Colonic mucosa (tissue), 4 donors: ENCODE measurements around the gene TBC1D5. TPM values are rescaled to one million over a fixed set of nuclear protein-coding genes. Genes with fewer than 3 reads are reported as not detected.

Source experiments
- DNase-seq: peaks from one replicate; pipeline ENCODE4 v3.0.0-alpha.2; 2020
- H3K27ac ChIP-seq: fragments of 200-600 bp; one replicate; pipeline ENCODE4 v1.8.0; 2021
- H3K27me3 ChIP-seq: fragments of 200-600 bp; one replicate; pipeline ENCODE4 v1.8.0; 2021
- H3K36me3 ChIP-seq: fragments of 200-600 bp; one replicate; pipeline ENCODE4 v1.8.0; 2021
- H3K4me1 ChIP-seq: fragments of 200-600 bp; one replicate; pipeline ENCODE4 v1.8.0; 2021; ENCODE audit warnings: mild to moderate bottlenecking
- H3K4me3 ChIP-seq: fragments of 200-600 bp; one replicate; pipeline ENCODE4 v1.8.0; 2021
- H3K9ac ChIP-seq, 2 donors: one replicate each; pipeline ENCODE4 v1.7.0; 2013; ENCODE audit warnings: control low read depth in 2 of 2, low read depth in 2 of 2, low read length in 2 of 2
- H3K9me3 ChIP-seq: fragments of 200-600 bp; one replicate; pipeline ENCODE4 v1.8.0; 2021
- intact Hi-C: fragments of 100-400 bp; cut with DNase I; formaldehyde crosslinking; loops from one replicate; pipeline ENCODE4 v1.14.1; 2022
- total RNA-seq, 2 donors: library from RNA; stranded (reverse); fragmentation: NEBNext Ultra II Directional in 1 of 2; extraction: Animal tissue kit (Norgen Biotek cat#: 25700) in 1 of 2; gene quantifications; one replicate each; pipeline ENCODE4 v1.2.1, GENCODE V29; 2021
- TF ChIP-seq, protein P1 (sequence below): fragments of 200-600 bp; IDR thresholded peaks from one replicate; pipeline ENCODE4 v1.8.0; 2022; ENCODE audit warnings: antibody characterized with exemption, mild to moderate bottlenecking
- donor health status: healthy.
- donor health status: DM: no; HTN: no; CAD: no.
- donor health status: DM: no; HTN: no; CAD: no.

The TBC1D5 gene
- total RNA-seq, 2 donors from 2014 or later, result 29.9 to 31.2 TPM

DNA sequence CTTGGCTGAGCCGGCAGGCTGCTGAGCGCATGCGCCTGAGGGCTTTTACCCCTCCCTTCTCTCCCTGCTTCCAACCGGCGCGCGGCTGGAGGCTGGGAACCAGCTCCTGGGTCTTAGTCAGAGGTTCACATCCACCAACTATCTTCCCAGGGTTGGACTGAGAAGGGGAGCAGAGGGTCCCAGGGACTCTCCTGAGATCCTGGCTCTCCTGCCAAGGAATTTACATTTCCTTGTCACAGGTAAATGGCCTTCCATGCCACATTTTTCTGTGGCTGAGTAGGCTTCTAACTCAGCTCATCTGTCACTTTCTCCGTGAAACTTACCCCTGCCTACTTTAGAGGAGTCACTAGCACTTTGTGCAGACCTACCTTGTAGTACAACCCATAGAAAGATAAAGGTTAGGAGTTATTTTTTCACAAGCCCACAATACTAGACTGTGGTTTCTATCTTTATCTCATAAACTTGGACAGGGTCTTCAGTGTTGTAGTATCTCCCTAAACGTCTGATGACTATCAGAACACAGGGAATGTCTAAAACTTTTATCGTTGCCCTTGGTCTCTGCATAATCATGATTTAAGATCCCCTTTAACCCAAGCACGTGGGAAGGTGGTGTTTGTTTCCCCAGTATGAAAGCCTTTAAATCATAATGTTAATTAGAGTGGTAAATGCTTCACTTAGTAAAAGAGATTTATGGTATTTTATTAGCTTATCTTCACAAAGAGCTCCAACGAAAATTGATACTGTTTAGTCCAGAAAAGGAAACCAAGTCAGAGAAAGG, 638 bp upstream of the TBC1D5 start:
- Histone ChIP-seq H3K27me3 (no peaks in the 10 kb centered on the region), H3K9me3 (no peaks in the 10 kb centered on the region), H3K4me1 (no peaks in the 10 kb centered on the region), H3K4me3 (peak overlapping the region; percentile 57), H3K27ac (peak overlapping the region; percentile 97), H3K9ac (peak overlapping the region; percentile 73 to 92), H3K36me3 (no peaks in the 10 kb centered on the region)
- intact Hi-C loops, result no loop called here
- DNase-seq, result no peak
- TF ChIP-seq, protein P1, sequence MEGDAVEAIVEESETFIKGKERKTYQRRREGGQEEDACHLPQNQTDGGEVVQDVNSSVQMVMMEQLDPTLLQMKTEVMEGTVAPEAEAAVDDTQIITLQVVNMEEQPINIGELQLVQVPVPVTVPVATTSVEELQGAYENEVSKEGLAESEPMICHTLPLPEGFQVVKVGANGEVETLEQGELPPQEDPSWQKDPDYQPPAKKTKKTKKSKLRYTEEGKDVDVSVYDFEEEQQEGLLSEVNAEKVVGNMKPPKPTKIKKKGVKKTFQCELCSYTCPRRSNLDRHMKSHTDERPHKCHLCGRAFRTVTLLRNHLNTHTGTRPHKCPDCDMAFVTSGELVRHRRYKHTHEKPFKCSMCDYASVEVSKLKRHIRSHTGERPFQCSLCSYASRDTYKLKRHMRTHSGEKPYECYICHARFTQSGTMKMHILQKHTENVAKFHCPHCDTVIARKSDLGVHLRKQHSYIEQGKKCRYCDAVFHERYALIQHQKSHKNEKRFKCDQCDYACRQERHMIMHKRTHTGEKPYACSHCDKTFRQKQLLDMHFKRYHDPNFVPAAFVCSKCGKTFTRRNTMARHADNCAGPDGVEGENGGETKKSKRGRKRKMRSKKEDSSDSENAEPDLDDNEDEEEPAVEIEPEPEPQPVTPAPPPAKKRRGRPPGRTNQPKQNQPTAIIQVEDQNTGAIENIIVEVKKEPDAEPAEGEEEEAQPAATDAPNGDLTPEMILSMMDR, result no peak

DNA sequence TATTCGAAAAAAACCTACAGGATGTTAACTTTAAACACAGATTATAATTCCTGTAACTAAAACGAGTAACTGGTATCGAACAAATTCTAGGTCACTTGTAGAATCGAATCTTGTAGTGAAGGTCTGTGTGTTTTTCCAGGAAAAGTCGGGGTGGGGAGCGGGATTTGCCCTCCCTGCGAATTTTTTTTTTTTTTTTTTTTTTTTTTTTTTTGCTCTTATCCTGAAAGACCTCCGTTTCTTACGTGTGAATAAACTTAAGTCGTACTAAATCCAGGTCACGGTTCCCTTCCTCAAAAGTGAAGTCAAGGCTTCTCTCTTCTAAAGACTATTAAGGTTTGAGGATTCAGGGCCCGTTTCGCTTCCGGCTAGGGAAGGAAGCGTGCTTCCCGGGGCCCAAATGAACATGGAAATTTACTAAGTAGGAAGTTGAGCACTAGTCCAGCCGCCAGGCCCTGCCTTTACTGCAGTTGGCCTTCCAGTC, 770 bp downstream of the TBC1D5 start:
- intact Hi-C loops, result no loop called here
- DNase-seq, result no peak
- H3K4me1 ChIP-seq, result no peaks in the 10 kb centered on the region
- H3K36me3 ChIP-seq, result no peaks in the 10 kb centered on the region
- H3K27me3 ChIP-seq, result no peaks in the 10 kb centered on the region
- H3K9me3 ChIP-seq, result no peaks in the 10 kb centered on the region
- peak overlapping the region; percentile 97 for H3K27ac ChIP-seq
- peak overlapping the region; percentile 91 to 94 for H3K9ac ChIP-seq
- TF ChIP-seq, protein P1, result no peak
- peak overlapping the region; percentile 57 for H3K4me3 ChIP-seq

DNA sequence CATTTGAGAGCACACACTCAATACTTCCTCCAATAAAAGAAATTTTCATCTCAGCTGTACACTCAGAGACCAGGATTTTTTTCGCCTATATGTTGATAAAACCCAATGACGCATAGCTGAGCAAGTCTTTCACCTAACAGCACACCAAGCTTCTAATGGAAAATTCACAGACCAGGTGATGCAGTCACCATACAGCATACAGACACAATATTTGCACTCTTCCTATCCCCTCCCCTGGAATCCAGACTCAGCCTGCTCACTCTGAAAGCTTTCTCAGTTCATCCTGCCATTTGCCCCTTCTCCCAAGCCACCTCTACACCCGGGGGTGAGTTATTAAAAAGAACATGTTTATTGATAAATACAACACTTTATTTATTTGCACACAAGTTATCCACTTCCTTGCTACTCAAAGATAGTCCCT, 1.7 kb downstream of the TBC1D5 start:
- Histone ChIP-seq H3K9ac (peak overlapping the region in 1 of 2 donors; percentile 91), H3K4me3 (peak overlapping the region; percentile 57), H3K36me3 (no peaks in the 10 kb centered on the region), H3K27me3 (no peaks in the 10 kb centered on the region), H3K9me3 (no peaks in the 10 kb centered on the region), H3K27ac (peak overlapping the region; percentile 97), H3K4me1 (no peaks in the 10 kb centered on the region)
- TF ChIP-seq, protein P1, result no peak
- intact Hi-C loops, result no loop called here
- peak; percentile 55 for DNase-seq

DNA sequence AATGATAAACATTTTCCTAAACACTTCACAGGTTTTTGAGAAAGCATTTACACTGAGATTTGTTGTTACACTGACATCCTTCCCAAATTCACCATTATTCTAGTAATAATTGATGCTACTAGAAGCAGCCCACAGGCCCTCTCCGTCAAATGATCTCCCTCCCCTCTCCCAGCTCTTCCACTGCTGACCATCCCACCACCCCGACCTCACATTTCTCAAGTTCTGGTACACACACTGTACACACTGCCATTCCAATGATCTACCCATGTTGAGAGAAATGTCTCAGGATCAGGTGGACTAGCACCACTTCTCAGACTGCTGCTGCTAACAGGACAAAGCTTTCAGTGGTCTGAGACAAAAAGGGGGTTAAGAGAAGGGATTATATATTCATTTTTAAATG, 3.5 kb downstream of the TBC1D5 start:
- no peaks in the 10 kb centered on the region for H3K27me3 ChIP-seq
- intact Hi-C loops, result no loop called here
- no peaks in the 10 kb centered on the region for H3K9me3 ChIP-seq
- DNase-seq, result no peak
- TF ChIP-seq, protein P1, result no peak
- H3K9ac ChIP-seq, result peak overlapping the region in 1 of 2 donors; percentile 91
- no peaks in the 10 kb centered on the region for H3K36me3 ChIP-seq
- no peaks in the 10 kb centered on the region for H3K4me1 ChIP-seq
- peak overlapping the region; percentile 97 for H3K27ac ChIP-seq
- no peak overlapping the region for H3K4me3 ChIP-seq

DNA sequence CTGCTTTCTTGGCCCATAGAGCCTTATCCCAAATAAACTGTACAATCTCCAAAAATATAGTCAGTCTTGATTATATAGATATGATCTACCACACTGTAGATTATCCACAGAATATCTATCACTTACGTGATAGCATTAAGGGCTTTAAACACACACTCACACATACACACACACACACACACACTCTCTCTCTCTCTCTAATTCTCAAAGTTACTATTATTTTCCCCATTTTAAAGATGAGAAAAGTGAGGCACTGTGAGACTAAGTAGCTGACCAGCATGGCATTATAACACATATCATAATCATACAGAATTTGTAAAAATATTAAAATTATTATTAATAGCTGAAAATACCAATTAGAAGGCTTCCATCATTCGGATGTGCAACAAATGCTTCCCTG, 4.2 kb downstream of the TBC1D5 start:
- no peak overlapping the region for H3K9ac ChIP-seq
- TF ChIP-seq, protein P1, result no peak
- no peak for DNase-seq
- no peaks in the 10 kb centered on the region for H3K36me3 ChIP-seq
- H3K4me3 ChIP-seq, result no peak overlapping the region
- intact Hi-C loops, result no loop called here
- no peak overlapping the region for H3K27ac ChIP-seq
- H3K9me3 ChIP-seq, result no peaks in the 10 kb centered on the region
- no peaks in the 10 kb centered on the region for H3K4me1 ChIP-seq
- no peaks in the 10 kb centered on the region for H3K27me3 ChIP-seq
